ENCODE results near the gene SARDH.

- TF ChIP-seq CTCF (IDR thresholded peaks at IDR 0.05 in 2 of 3, conservative IDR thresholded peaks at IDR 0.05 in 1 of 3; ENCODE audit: borderline replicate concordance in 1 of 3, insufficient read depth in 1 of 3, low read depth in 2 of 3, low read length in 2 of 3) (no peak), POLR2A (IDR thresholded peaks at IDR 0.05; ENCODE audit: borderline replicate concordance, extremely low read depth, insufficient read depth, insufficient read length) (no peak), ZFX (IDR thresholded peaks at IDR 0.05) (no peak), POLR2AphosphoS5 (IDR thresholded peaks at IDR 0.05; ENCODE audit: low read depth, low read length) (no peak), REST (IDR thresholded peaks at IDR 0.05; ENCODE audit: low read depth) (no peak), SRF (IDR thresholded peaks at IDR 0.05; ENCODE audit: low read depth) (no peak), EGR1 (IDR thresholded peaks at IDR 0.05; ENCODE audit: low read depth) (no peak), CEBPB (IDR thresholded peaks at IDR 0.05; ENCODE audit: low read depth) (no peak), RAD21 (IDR thresholded peaks at IDR 0.05; ENCODE audit: low read depth) (no peak), EZH2 (IDR thresholded peaks at IDR 0.05) (no peak), SP1 (IDR thresholded peaks at IDR 0.05; ENCODE audit: low read depth) (no peak)
These were observed 37.3 kb downstream of the SARDH start for GRCh38 chr9:133700819-133701320.

All from HCT116 (cell line).